22Rv1 (cell line): Measurements from ENCODE around the gene SDC4.

ENCODE experiments used
- CTCF ChIP-seq: fragments of 450-650 bp; IDR thresholded peaks from 2 replicates; pipeline ENCODE4 v1.5.1; 2017; ENCODE audit warnings: mild to moderate bottlenecking
- ZFX ChIP-seq: fragments of 450-650 bp; IDR thresholded peaks from 2 replicates; pipeline ENCODE4 v1.6.1; 2017; ENCODE audit warnings: antibody characterized with exemption, borderline replicate concordance

GRCh38 chr20:45317826-45318225 is 30.4 kb downstream of the SDC4 start:
- TF ChIP-seq CTCF = no peak
- no peak for TF ChIP-seq ZFX
